Left colon (tissue), 2 donors: ENCODE data around the gene ANKRD13C. TPM values are rescaled to one million over a fixed set of nuclear protein-coding genes. Genes with fewer than 3 reads are reported as not detected.
"Not testable (repeated sequence)": the region's sequence is repeated elsewhere in the genome, so short reads cannot be mapped to it uniquely, and the experiment has no call there.

Experiments used
- ATAC-seq: fragments of 200-7000 bp; cut with Tn5 transposase; one replicate; pipeline ENCODE4 v1.9.1; 2020; ENCODE audit warnings: mild to moderate bottlenecking, moderate library complexity
- DNase-seq, 2 donors: peaks; one replicate each; pipeline ENCODE4 v3.0.0-alpha.2; 2020
- intact Hi-C, 2 donors: fragments of 100-400 bp; cut with DNase I in 1 of 2; cut with micrococcal nuclease in 1 of 2; formaldehyde crosslinking; loops; one replicate each; pipeline versions ENCODE4 v1.11.2 to v1.14.0; 2022; cut with DNase I, micrococcal nuclease
- long read RNA-seq: library from polyadenylated mRNA; unstranded; transcript quantifications from one replicate; pipeline ENCODE4 v2.0.0, GENCODE V29; 2021
- total RNA-seq, 2 donors: library from RNA; stranded (reverse); fragmentation: NEBNext Ultra II Directional; extraction: Animal tissue kit (Norgen Biotek cat#: 25700); gene quantifications; one replicate each; pipeline ENCODE4 v1.2.1, GENCODE V29; 2021
- donor health status: DM: no; HTN: no; CAD: no.
- donor health status: DM: yes; HTN: yes; CAD: no.

ANKRD13C gene
- total RNA-seq, result 10 to 100 TPM; 23.2 to 23.6 TPM
- long read RNA-seq, full-length matches to known transcripts, result 21 of 46 reads
- long read RNA-seq, partial matches to known transcripts, result 2 of 46 reads
- long read RNA-seq, other reads (novel, unspliced or antisense), result 23 of 46 reads

DNA sequence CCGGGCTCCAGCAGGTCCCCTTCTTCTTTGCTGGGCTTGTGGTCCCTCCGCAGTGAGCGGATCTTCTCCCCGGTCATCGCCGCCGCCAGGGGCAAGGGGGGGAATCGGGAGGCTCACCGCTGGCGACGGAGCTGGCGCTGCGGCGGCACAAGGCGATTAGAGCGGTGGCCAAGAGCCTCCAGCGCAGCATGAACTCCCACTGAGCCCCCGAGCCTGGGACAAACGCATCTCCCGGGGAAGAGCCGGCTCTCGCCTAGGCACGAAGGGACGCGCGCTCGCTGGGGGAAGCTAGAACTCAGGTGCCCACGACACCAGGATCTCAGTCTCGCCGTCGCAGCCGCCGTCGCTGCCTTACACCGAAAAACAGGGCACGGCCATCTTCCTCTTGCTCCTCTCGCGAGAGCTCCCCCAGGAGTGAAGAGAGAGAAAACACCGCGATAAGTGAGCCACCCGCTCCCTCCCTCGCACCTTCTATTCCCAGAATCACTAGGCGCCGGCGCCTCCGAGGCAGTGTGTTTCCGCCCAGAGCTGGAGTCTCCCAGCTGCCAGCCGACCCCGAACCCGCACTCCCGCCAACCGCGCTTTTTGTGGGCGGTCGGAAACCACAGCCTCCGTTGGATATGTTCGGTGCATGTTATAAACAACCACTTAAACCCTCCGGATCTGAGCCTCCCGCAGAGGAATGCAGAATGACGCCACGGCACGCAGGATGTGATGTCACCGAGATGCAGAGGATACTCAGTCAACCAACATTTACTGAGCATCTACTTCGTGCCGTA, at the start of gene ANKRD13C:
ANKRD13C (minus strand) TSS at position 391 of the 779 bp plus-strand sequence; CDS start at position 77, 314 bp downstream.
- ATAC-seq (peak; percentile 98), DNase-seq (peak; percentile 95)
- intact Hi-C loops, result no loop called here

GRCh38 chr1:70403759-70404158, 49.2 kb upstream of the ANKRD13C start:
- DNase-seq (no peak), ATAC-seq (no peak)
- intact Hi-C loops, result no loop called here

GRCh38 chr1:70401974-70402373, 47.5 kb upstream of the ANKRD13C start:
- intact Hi-C loops, result no loop called here
- no peak for DNase-seq
- ATAC-seq, result no peak

- intact Hi-C loops, result no loop called here
- ATAC-seq (no peak), DNase-seq (no peak)
Measured at GRCh38 chr1:70400335-70400734, 45.8 kb upstream of the ANKRD13C start.

DNA sequence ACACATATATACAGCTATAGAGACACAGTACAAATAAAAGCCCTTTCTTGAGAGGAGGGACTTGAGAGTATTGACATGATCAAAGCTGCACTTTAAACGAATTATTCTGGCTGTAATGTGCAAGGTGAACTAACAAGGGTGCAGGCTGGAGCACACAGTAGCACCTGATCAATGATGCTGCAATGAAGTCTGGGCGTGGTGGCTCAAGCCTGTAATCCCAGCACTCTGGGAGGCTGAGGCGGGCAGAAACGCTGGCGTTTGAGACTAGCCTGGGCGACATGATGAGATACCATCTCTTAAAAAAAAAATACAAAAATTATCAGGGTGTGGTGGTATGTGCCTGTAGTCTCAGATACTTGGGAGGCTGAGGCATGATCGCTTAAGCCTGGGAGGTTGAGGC, 42.5 kb upstream of the ANKRD13C start:
- intact Hi-C loops, result no loop called here
- DNase-seq (no peak), ATAC-seq (peak; percentile 63)

GRCh38 chr1:70396607-70397006, 42.1 kb upstream of the ANKRD13C start:
- no peak for DNase-seq
- ATAC-seq, result no peak
- intact Hi-C loops, result no loop called here

DNA sequence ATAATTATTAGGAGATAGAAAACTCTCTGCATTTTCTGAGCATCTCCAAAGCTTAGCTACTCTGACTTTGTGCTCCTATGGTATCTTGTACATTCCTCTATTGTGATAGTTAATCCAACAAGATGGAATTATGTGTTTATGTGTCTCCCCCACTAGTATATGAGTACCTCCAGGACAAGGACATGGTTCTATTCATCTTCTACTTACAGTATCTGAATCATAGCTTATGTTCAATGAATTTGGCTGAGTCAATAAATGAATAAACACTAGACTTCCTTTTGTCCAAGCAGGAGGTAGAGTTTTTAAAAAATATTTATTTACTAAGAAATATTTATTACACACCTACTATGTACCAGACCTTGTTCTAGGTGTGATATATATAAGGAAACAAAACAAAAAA, 38.1 kb upstream of the ANKRD13C start:
- ATAC-seq (no peak), DNase-seq (no peak)
- intact Hi-C loops, result no loop called here

DNA sequence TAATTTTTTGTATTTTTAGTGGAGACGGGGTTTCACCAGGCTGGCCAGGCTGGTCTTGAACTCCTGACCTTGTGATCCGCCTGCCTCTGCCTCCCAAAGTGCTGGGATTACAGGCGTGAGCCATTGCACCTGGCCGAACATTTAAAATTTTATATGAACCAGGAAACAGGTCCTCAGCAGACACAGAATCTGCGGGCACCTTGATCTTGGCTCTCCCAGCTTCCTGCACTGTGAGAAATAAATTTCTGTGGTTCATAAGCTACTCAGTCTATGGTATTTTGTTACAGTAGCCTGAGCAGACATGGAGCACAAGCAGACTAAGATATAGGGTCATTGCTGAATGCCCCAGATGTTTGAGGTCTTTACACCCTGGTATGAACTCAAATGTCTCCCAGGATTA, 33.0 kb upstream of the ANKRD13C start:
- peak; percentile 59 for ATAC-seq
- DNase-seq, result no peak
- intact Hi-C loops, result no loop called here

GRCh38 chr1:70386121-70386520, 31.6 kb upstream of the ANKRD13C start:
- DNase-seq, result no peak
- intact Hi-C loops, result no loop called here
- no peak for ATAC-seq

GRCh38 chr1:70385477-70385876, 31.0 kb upstream of the ANKRD13C start:
- no peak for ATAC-seq
- intact Hi-C loops, result no loop called here
- DNase-seq, result no peak

DNA sequence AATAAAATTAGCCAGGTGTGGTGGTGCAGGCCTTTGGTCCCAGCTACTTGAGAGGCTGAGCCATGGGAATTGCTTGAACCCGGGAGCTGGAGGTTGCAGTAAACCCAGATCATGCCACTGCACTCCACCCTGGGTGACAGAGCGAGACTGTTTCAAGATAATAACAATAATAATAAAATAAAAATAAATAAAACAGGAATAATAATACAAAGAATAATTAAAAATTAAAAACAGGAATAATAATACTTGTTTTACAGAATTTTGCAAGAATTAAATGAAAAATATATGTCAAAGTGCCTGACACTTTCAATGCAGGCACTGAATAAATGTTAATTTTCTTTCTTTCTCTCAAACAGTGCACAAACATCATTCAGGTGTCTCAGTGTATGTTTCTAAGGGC, 30.0 kb upstream of the ANKRD13C start:
- DNase-seq (no peak), ATAC-seq (no peak)
- intact Hi-C loops, result no loop called here

DNA sequence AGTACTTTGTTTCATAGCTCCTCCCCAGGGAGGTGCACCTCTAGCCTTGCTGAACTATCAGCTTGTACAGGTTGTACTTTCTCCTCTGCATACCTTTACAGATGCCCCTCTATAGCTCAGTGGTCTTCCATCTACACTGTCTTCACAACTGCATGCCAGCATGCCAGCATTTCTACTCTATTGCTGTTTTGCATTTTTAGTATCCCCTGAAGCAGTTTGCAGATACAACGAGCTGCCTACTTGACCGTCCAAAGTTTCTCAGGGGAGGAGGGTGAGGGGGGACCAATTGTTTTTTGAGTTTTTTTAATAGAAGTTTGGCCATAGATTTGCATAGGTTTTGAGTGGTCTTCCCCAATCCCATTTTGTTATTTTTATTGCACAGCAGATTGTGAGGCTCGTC, 29.0 kb upstream of the ANKRD13C start:
- ATAC-seq, result no peak
- intact Hi-C loops, result no loop called here

DNA sequence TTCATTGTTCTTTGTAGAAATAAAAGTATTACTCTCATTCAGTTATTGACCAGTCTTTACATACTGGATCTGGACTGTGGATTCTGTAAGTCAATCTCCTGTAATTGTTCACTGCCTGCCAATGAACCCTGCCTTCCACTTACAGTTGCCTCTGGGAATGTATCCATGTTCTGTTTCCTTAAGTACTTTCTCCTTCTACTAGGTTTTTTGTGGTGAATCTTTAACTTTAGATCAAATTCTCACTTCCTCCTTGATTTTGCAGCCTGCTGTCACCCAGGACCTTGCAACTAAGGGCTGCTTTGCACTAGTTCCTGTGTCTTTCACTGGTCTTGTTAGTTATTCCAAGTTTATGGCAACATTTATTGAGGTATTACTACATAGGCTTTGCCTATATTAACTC, 28.2 kb upstream of the ANKRD13C start:
- DNase-seq (no peak), ATAC-seq (peak; percentile 67)
- intact Hi-C loops, result no loop called here

More for the DNA sequence above, 29.0 kb upstream of the ANKRD13C start:
- no peak for DNase-seq

DNA sequence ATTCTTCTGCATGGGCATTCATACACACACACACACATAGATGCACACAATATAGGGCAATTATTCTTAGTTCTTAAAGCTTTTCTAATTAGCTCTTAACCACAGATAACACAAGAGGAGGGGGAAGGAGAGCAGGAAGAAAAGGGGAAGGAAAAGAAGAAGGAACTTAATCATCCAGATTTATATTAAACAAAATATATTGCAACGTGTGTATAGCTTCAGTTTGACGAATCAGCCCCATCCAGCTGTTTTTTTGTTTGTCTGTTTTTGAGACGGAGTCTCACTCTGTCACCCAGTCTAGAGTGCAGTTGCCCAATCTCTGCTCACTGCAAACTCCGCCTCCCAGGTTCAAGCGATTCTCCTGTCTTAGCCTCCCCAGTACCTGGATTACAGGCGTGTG, 21.7 kb upstream of the ANKRD13C start:
- intact Hi-C loops, result no loop called here
- DNase-seq, result no peak
- ATAC-seq, result no peak

- intact Hi-C loops, DNase-seq, ATAC-seq: not testable (repeated sequence)
Measured at GRCh38 chr1:70373580-70373979, 19.1 kb upstream of the ANKRD13C start.

- ATAC-seq, result no peak
- no peak for DNase-seq
- intact Hi-C loops, result no loop called here
Measured at GRCh38 chr1:70372426-70372825, 17.9 kb upstream of the ANKRD13C start.

DNA sequence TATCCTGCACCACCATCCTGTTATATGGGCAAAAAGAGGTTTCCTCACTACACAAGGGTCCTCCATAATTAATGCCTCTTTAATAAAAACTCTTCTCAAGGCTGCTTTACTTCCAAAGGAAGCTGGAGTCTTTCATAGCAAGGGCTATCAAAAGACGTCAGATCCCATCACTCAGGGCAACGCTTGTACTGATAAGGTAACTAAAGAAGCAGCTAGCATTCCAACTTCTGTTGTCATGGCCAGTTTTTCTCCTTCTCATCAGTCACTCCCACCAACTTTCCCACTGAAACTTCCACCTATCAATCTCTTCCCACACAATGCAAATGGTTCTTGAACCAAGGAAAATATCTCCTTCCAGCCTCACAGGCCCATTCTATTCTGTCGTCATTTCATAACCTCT, 17.1 kb upstream of the ANKRD13C start:
- intact Hi-C loops, ATAC-seq: not testable (repeated sequence)

GRCh38 chr1:70367397-70367796, 12.9 kb upstream of the ANKRD13C start:
- DNase-seq, intact Hi-C loops: not testable (repeated sequence)
- ATAC-seq, result peak; percentile 76

More for the DNA sequence above, 17.1 kb upstream of the ANKRD13C start:
- not testable (repeated sequence) for DNase-seq

DNA sequence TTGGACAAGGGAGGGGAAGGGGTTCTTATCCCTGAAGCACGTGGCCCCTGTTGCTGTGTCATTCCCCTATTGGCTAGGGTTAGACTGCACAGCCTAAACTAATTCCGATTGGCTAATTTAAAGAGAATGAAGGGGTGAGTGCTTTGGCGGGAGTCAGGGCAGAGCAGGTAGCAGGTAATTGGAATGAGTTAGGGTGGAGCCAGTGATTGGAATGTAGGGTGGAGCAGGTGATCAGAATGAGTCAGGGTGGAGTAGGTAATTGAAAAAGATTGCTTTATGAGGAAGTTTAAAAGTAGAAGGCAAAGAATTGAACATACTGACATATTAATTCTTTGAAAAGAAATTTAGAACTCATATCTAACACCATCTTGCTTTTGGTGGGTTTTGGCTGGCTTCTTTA, 12.5 kb upstream of the ANKRD13C start:
- peak; percentile 92 for ATAC-seq
- peak; percentile 5 to 36 for DNase-seq
- intact Hi-C loops, result not testable (repeated sequence)

- not testable (repeated sequence) for ATAC-seq
Measured at GRCh38 chr1:70366425-70366952, 12.0 kb upstream of the ANKRD13C start.

More at GRCh38 chr1:70366425-70366952, 12.0 kb upstream of the ANKRD13C start:
- intact Hi-C loops, DNase-seq: not testable (repeated sequence)
